ENCODE measurements around the gene STAG3. TPM values are rescaled to one million over a fixed set of nuclear protein-coding genes. Genes with fewer than 3 reads are reported as not detected.
"Not testable (repeated sequence)": the region's sequence is repeated elsewhere in the genome, so short reads cannot be mapped to it uniquely, and the experiment has no call there.

Gene STAG3
- total and polyA plus RNA-seq, 4 donors: 2.0 to 2.8 (median 2.1) TPM

DNA sequence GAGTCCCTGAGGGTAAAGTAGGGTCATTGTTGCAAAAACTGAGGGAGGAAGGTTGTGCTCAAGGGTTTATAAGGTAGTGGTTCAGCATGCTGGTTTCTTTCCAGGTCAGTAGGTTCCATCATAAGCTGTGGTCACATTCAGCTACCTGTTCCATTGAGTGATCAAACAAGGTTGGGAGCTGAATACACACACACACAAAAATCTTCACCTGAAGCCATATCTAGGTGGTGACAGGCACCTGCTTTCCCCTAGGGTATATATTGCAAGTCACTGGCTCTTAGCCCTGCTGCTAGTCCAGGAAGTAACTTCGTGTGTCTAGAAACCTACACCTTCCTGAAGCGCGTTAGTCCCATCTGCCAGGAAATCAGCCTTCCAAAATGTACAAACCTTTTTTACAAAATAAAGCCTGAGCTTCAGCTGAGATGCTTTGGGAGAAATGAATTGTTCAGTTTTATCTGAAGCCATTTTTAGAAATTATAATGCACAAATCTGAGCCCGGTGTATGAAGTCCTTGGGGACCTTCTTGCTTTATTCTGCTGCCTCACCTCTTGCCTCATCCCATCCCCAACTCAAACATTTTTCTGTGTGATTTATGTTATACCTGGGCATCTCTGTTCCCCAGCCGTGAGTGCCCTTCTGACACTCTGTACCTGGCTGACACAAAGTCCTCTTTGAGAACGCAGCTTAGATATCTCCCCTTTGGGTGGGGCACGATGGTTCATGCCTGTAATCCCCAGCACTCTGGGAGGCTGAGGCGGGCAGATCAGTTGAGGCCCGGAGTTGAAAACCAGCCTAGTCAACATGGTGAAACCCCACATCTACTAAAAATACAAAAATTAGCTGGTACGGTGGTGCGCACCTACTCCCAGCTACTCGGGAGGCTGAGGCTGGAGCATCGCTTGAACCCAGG lies 39.6 kb upstream of the STAG3 start:
- DNase-seq (no peak), ATAC-seq (ENCODE audit: insufficient read depth, low FRiP score) (no peak)
- Histone ChIP-seq H3K27ac (ENCODE audit: low read depth in 1 of 2, low read length in 1 of 2) (no peak overlapping the region), H3K36me3 (ENCODE audit: control insufficient read depth in 4 of 4, insufficient read depth in 4 of 4, low read length in 4 of 4) (no peaks in the 10 kb centered on the region), H3K9ac (ENCODE audit: insufficient read depth in 1 of 2, low read length in 2 of 2) (no peak overlapping the region), H3K4me3 (no peak overlapping the region), H3K4me1 (ENCODE audit: control insufficient read depth in 5 of 5, insufficient read depth in 5 of 5, low read length in 5 of 5) (no peaks in the 10 kb centered on the region), H3K9me3 (ENCODE audit: control insufficient read depth in 4 of 4, insufficient read depth in 3 of 4, low read length in 3 of 4) (no peaks in the 10 kb centered on the region), H3K27me3 (ENCODE audit: control insufficient read depth in 3 of 3, insufficient read depth in 3 of 3, low read length in 2 of 3) (no peaks in the 10 kb centered on the region)
- WGBS, 2 donors: 73 to 76% methylated on average over 13 of the region's 13 CpGs
- no peak for TF ChIP-seq CTCF (IDR thresholded peaks at IDR 0.05; ENCODE audit: control extremely low read depth, extremely low read depth)

GRCh38 chr7:100141555-100141949 lies 36.2 kb upstream of the STAG3 start:
- no peak for DNase-seq
- no peak for ATAC-seq (ENCODE audit: insufficient read depth, low FRiP score)
- TF ChIP-seq CTCF (IDR thresholded peaks at IDR 0.05; ENCODE audit: control extremely low read depth, extremely low read depth): no peak

GRCh38 chr7:100142461-100142860 lies 35.3 kb upstream of the STAG3 start:
- H3K27me3 ChIP-seq (ENCODE audit: control insufficient read depth in 3 of 3, insufficient read depth in 3 of 3, low read length in 2 of 3): no peaks in the 10 kb centered on the region
- H3K4me3 ChIP-seq: no peak overlapping the region
- no peak for TF ChIP-seq CTCF (IDR thresholded peaks at IDR 0.05; ENCODE audit: control extremely low read depth, extremely low read depth)
- no peak overlapping the region for H3K27ac ChIP-seq (ENCODE audit: low read depth in 1 of 2, low read length in 1 of 2)
- no peaks in the 10 kb centered on the region for H3K36me3 ChIP-seq (ENCODE audit: control insufficient read depth in 4 of 4, insufficient read depth in 4 of 4, low read length in 4 of 4)
- ATAC-seq (ENCODE audit: insufficient read depth, low FRiP score) (no peak), DNase-seq (no peak)
- H3K9ac ChIP-seq (ENCODE audit: insufficient read depth in 1 of 2, low read length in 2 of 2): no peak overlapping the region
- H3K9me3 ChIP-seq (ENCODE audit: control insufficient read depth in 4 of 4, insufficient read depth in 3 of 4, low read length in 3 of 4): no peaks in the 10 kb centered on the region
- no peaks in the 10 kb centered on the region for H3K4me1 ChIP-seq (ENCODE audit: control insufficient read depth in 5 of 5, insufficient read depth in 5 of 5, low read length in 5 of 5)
- 89 to 97% methylated on average over 3 of the region's 3 CpGs for WGBS, 2 donors

More at GRCh38 chr7:100141555-100141949, 36.2 kb upstream of the STAG3 start:
- Histone ChIP-seq H3K4me1 (ENCODE audit: control insufficient read depth in 5 of 5, insufficient read depth in 5 of 5, low read length in 5 of 5) (no peaks in the 10 kb centered on the region), H3K9ac (ENCODE audit: insufficient read depth in 1 of 2, low read length in 2 of 2) (no peak overlapping the region), H3K9me3 (ENCODE audit: control insufficient read depth in 4 of 4, insufficient read depth in 3 of 4, low read length in 3 of 4) (no peaks in the 10 kb centered on the region), H3K27me3 (ENCODE audit: control insufficient read depth in 3 of 3, insufficient read depth in 3 of 3, low read length in 2 of 3) (no peaks in the 10 kb centered on the region), H3K36me3 (ENCODE audit: control insufficient read depth in 4 of 4, insufficient read depth in 4 of 4, low read length in 4 of 4) (no peaks in the 10 kb centered on the region), H3K4me3 (no peak overlapping the region), H3K27ac (ENCODE audit: low read depth in 1 of 2, low read length in 1 of 2) (no peak overlapping the region)
- 38 to 59% methylated on average over 3 of the region's 3 CpGs for WGBS, 2 donors

DNA sequence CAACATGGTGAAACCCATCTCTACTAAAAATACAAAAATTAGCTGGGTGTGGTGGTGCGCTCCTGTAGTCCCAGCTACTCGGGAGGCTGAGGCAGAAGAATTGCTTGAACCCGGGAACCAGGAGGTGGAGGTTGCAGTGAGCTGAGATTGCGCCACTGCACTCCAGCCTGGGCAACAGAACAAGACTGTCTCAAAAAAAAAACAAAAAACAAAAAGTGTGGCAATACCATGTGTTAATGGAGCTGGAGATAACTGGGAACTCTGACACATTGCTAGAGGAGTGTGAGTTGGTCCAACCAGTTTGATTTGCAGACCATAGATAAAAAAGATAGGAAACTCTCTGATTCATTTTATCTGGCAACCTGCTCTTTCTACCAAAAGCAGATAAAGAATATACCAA lies 31.4 kb upstream of the STAG3 start:
- not testable (repeated sequence) for H3K4me3 ChIP-seq; H3K27me3 ChIP-seq (ENCODE audit: control insufficient read depth in 3 of 3, insufficient read depth in 3 of 3, low read length in 2 of 3); H3K9ac ChIP-seq (ENCODE audit: insufficient read depth in 1 of 2, low read length in 2 of 2); DNase-seq; H3K27ac ChIP-seq (ENCODE audit: low read depth in 1 of 2, low read length in 1 of 2); H3K36me3 ChIP-seq (ENCODE audit: control insufficient read depth in 4 of 4, insufficient read depth in 4 of 4, low read length in 4 of 4); H3K9me3 ChIP-seq (ENCODE audit: control insufficient read depth in 4 of 4, insufficient read depth in 3 of 4, low read length in 3 of 4); ATAC-seq (ENCODE audit: insufficient read depth, low FRiP score)
- WGBS, 2 donors: 68 to 81% methylated on average over 4 of the region's 4 CpGs
- H3K4me1 ChIP-seq (ENCODE audit: control insufficient read depth in 5 of 5, insufficient read depth in 5 of 5, low read length in 5 of 5): peaks cover 0 to 15% (median 0%) of the 10 kb centered on the region in 5 donors
